ENCODE data around the gene ACTA2.

- TF ChIP-seq CTCF (conservative IDR thresholded peaks at IDR 0.05; ENCODE audit: low read depth, low read length) (no peak), EZH2 (IDR thresholded peaks at IDR 0.05; ENCODE audit: low read length, unreplicated experiment) (no peak)
Measured at GRCh38 chr10:88991899-88992320, 39.3 kb upstream of the ACTA2 start.
